SK-N-SH (cell line): ENCODE measurements around the gene RNF25. TPM values are rescaled to one million over a fixed set of nuclear protein-coding genes. Genes with fewer than 3 reads are reported as not detected.

Source experiments
- CTCF ChIA-PET: fragments of 300-600, 350-600 bp; formaldehyde crosslinking; extraction: SDS; loops from one replicate; lab custom pipeline; 2021; lab: Yijun Ruan, JAX
- POLR2A ChIA-PET: fragments of 350-600 bp; sonication (Branson Sonifier 250); formaldehyde crosslinking; extraction: SDS; loops from one replicate; lab custom pipeline; 2020; ENCODE audit warnings: antibody characterized with exemption, inconsistent platforms; lab: Yijun Ruan, JAX
- DNase-seq: peaks from one replicate; pipeline ENCODE4 v3.0.0; 2012
- H2AFZ ChIP-seq: fragments of 200-600 bp; sonication (generic); 2 replicates; pipeline ENCODE4 v1.8.1; 2016; ENCODE audit warnings: antibody characterized with exemption, mild to moderate bottlenecking, low read depth
- H3F3A ChIP-seq: fragments of 200-600 bp; sonication (generic); replicated peaks from 2 replicates; pipeline ENCODE3; 2016; ENCODE audit warnings: antibody characterized with exemption, mild to moderate bottlenecking; ENCODE audit not compliant: insufficient read depth
- H3K27ac ChIP-seq, 2 experiments: fragments of 200-500 bp in 1 of 2; fragments of 200-600 bp in 1 of 2; sonication (Bioruptor generic) in 1 of 2; sonication (generic), shearing (Covaris generic) in 1 of 2; 2 replicates each; pipeline versions ENCODE4 v1.5.1 to v1.6.1; 2014 to 2016; ENCODE audit warnings: low read depth in 2 of 2, inconsistent platforms in 1 of 2, low read length in 1 of 2, mild to moderate bottlenecking in 1 of 2, mixed read lengths in 1 of 2
- H3K27me3 ChIP-seq: fragments of 200-600 bp; sonication (generic), shearing (Covaris generic); 2 replicates; pipeline ENCODE4 v1.6.1; 2016; ENCODE audit warnings: mixed run types; ENCODE audit not compliant: insufficient read depth
- H3K36me3 ChIP-seq, 2 experiments: fragments of 200-500 bp in 1 of 2; fragments of 200-600 bp in 1 of 2; sonication (Bioruptor generic) in 1 of 2; sonication (generic) in 1 of 2; replicated peaks in 1 of 2; 2 replicates each; pipeline versions ENCODE3 to v1.5.1; 2014 to 2016; ENCODE audit warnings: low read length in 1 of 2, mild to moderate bottlenecking in 1 of 2; ENCODE audit not compliant: insufficient read depth in 2 of 2, control insufficient read depth in 1 of 2
- H3K4me1 ChIP-seq, 2 experiments: fragments of 200-500 bp in 1 of 2; fragments of 200-600 bp in 1 of 2; sonication (Bioruptor generic) in 1 of 2; sonication (generic), shearing (Covaris generic) in 1 of 2; 2 replicates each; pipeline versions ENCODE4 v1.5.1 to v1.6.1; 2014 to 2016; ENCODE audit warnings: low read depth in 1 of 2, low read length in 1 of 2, mixed run types in 1 of 2; ENCODE audit not compliant: insufficient read depth in 2 of 2, control insufficient read depth in 1 of 2
- H3K4me2 ChIP-seq: fragments of 200-600 bp; sonication (generic), shearing (Covaris generic); 2 replicates; pipeline ENCODE4 v1.6.1; 2017; ENCODE audit warnings: mixed run types
- H3K4me3 ChIP-seq, 2 experiments: fragments of 200-500 bp in 1 of 2; fragments of 200-600 bp in 1 of 2; sonication (Bioruptor generic) in 1 of 2; sonication (generic), shearing (Covaris generic) in 1 of 2; 2 replicates each; pipeline versions ENCODE4 v1.5.1 to v1.8.1; 2014 to 2016; ENCODE audit warnings: low read depth in 2 of 2, inconsistent platforms in 1 of 2, low read length in 1 of 2, mild to moderate bottlenecking in 1 of 2, mixed read lengths in 1 of 2, moderate library complexity in 1 of 2
- H3K79me2 ChIP-seq: fragments of 200-600 bp; sonication (generic); 2 replicates; pipeline ENCODE4 v1.8.1; 2017; ENCODE audit warnings: mild to moderate bottlenecking; ENCODE audit not compliant: insufficient read depth
- H3K9ac ChIP-seq: fragments of 200-600 bp; sonication (generic); 2 replicates; pipeline ENCODE4 v1.6.1; 2017; ENCODE audit warnings: mixed run types
- H3K9me2 ChIP-seq: fragments of 200-600 bp; sonication (generic); 2 replicates; pipeline ENCODE4 v1.6.1; 2017; ENCODE audit warnings: mixed run types
- H3K9me3 ChIP-seq: fragments of 200-600 bp; sonication (generic); 2 replicates; pipeline ENCODE4 v1.6.1; 2017; ENCODE audit warnings: mixed run types, mild to moderate bottlenecking, moderate library complexity
- H4K20me1 ChIP-seq: fragments of 200-600 bp; sonication (generic); 2 replicates; pipeline ENCODE4 v1.6.1; 2017; ENCODE audit warnings: mild to moderate bottlenecking, mixed run types; ENCODE audit not compliant: insufficient read depth
- ELF1 ChIP-seq: IDR thresholded peaks from 2 replicates; pipeline ENCODE4 v1.4.0; 2012
- EZH2phosphoT487 ChIP-seq: fragments of 200-600 bp; sonication (generic); IDR thresholded peaks from 2 replicates; pipeline ENCODE4 v1.6.1; 2017; ENCODE audit warnings: low read depth, mixed run types, mild to moderate bottlenecking, antibody characterized with exemption, moderate library complexity, borderline replicate concordance
- FOXJ3 ChIP-seq: sonication (generic); formaldehyde crosslinking; IDR thresholded peaks from 2 replicates; pipeline ENCODE4 v1.5.1; 2020; ENCODE audit warnings: mild to moderate bottlenecking, missing genetic modification reagents
- JUND ChIP-seq: IDR thresholded peaks from 2 replicates; pipeline ENCODE4 v1.4.0; 2012
- MXI1 ChIP-seq: IDR thresholded peaks from 2 replicates; pipeline ENCODE4 v1.6.1; 2012; ENCODE audit warnings: mild to moderate bottlenecking, low read depth, low read length, improper control_type of control experiment
- NFIC ChIP-seq: IDR thresholded peaks from 2 replicates; pipeline ENCODE4 v1.4.0; 2012; ENCODE audit warnings: borderline replicate concordance
- POLR2AphosphoS5 ChIP-seq: IDR thresholded peaks from 2 replicates; pipeline ENCODE4 v1.6.1; 2012; ENCODE audit warnings: low read depth, low read length
- RCOR1 ChIP-seq: fragments of 150-350 bp; IDR thresholded peaks from 2 replicates; pipeline ENCODE4 v1.6.1; 2017; ENCODE audit warnings: antibody characterized with exemption, low read length
- TAF1 ChIP-seq: IDR thresholded peaks from 2 replicates; pipeline ENCODE4 v1.6.1; 2012; ENCODE audit warnings: low read depth, mild to moderate bottlenecking, low read length, moderate library complexity, borderline replicate concordance
- TEAD4 ChIP-seq: IDR thresholded peaks from 2 replicates; pipeline ENCODE4 v1.4.0; 2012; ENCODE audit warnings: mild to moderate bottlenecking, borderline replicate concordance; ENCODE audit not compliant: insufficient read depth
- YY1 ChIP-seq: IDR thresholded peaks from 2 replicates; pipeline ENCODE4 v1.4.0; 2012; ENCODE audit warnings: low read depth, mild to moderate bottlenecking
- WGBS: methylation state at CpG from one replicate; pipeline ENCODE4 v1.1.6; 2017; ENCODE audit warnings: low lambda C conversion rate; 5-methylcytosine and 5-hydroxymethylcytosine counted together
- polyA plus RNA-seq, 3 experiments: library from polyadenylated mRNA; depleted of rRNA; stranded (reverse); fragments of >200 nt; gene quantifications; 2 replicates each; pipeline ENCODE4 v1.2.3, GENCODE V29; 2012
- TF ChIP-seq, protein P1 (sequence below): IDR thresholded peaks from 2 replicates; pipeline ENCODE4 v1.4.0; 2012; ENCODE audit warnings: low read depth
- TF ChIP-seq, protein P2 (sequence below): IDR thresholded peaks from 2 replicates; pipeline ENCODE4 v1.6.1; 2012; ENCODE audit warnings: mild to moderate bottlenecking, low read depth, low read length, moderate library complexity
- TF ChIP-seq, protein P3 (sequence below): fragments of 150-350 bp; IDR thresholded peaks from 2 replicates; pipeline ENCODE4 v1.6.1; 2017; ENCODE audit warnings: antibody characterized with exemption, low read length, low read depth, borderline replicate concordance
- TF ChIP-seq, protein P4 (sequence below): IDR thresholded peaks from 2 replicates; pipeline ENCODE4 v1.4.0; 2012; ENCODE audit warnings: low read depth, borderline replicate concordance

Gene RNF25
- polyA plus RNA-seq, 1 of the 3 experiments (the other 2 are of a cell fraction): 72.2 TPM

DNA sequence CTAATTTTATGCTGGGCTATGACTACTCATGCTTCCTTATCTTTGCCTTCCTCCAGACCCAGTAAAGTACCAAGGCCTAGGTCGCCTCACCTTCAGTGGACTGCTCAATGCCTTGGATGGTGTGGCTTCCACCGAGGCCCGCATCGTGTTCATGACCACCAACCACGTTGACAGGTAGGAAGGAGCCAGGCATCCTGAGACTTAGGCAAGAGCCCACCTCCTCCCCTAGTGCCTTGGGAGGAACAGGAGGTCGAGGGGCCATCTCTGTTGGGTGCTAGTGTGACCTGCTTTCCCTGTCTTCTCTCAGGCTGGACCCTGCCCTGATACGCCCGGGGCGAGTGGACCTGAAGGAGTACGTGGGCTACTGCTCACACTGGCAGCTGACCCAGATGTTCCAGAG lies 9.0 kb downstream of the RNF25 start:
- H3K9me3 ChIP-seq: no peaks in the 10 kb centered on the region
- WGBS: 95% methylated on average over 4 of the region's 10 CpGs
- peaks cover 25% of the 10 kb centered on the region for H3K79me2 ChIP-seq
- no peak overlapping the region for H3K4me2 ChIP-seq
- peaks cover 32 to 60% of the 10 kb centered on the region in 2 experiments for H3K36me3 ChIP-seq
- POLR2A ChIA-PET: no interaction called here
- TF ChIP-seq RCOR1 (no peak), ELF1 (no peak), POLR2AphosphoS5 (no peak), FOXJ3 (CRISPR knock-in tag) (no peak), EZH2phosphoT487 (no peak), MXI1 (no peak), NFIC (no peak), JUND (no peak), YY1 (no peak), TAF1 (no peak), TEAD4 (no peak)
- TF ChIP-seq, protein P1, sequence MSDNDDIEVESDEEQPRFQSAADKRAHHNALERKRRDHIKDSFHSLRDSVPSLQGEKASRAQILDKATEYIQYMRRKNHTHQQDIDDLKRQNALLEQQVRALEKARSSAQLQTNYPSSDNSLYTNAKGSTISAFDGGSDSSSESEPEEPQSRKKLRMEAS: no peak
- TF ChIP-seq, protein P2, sequence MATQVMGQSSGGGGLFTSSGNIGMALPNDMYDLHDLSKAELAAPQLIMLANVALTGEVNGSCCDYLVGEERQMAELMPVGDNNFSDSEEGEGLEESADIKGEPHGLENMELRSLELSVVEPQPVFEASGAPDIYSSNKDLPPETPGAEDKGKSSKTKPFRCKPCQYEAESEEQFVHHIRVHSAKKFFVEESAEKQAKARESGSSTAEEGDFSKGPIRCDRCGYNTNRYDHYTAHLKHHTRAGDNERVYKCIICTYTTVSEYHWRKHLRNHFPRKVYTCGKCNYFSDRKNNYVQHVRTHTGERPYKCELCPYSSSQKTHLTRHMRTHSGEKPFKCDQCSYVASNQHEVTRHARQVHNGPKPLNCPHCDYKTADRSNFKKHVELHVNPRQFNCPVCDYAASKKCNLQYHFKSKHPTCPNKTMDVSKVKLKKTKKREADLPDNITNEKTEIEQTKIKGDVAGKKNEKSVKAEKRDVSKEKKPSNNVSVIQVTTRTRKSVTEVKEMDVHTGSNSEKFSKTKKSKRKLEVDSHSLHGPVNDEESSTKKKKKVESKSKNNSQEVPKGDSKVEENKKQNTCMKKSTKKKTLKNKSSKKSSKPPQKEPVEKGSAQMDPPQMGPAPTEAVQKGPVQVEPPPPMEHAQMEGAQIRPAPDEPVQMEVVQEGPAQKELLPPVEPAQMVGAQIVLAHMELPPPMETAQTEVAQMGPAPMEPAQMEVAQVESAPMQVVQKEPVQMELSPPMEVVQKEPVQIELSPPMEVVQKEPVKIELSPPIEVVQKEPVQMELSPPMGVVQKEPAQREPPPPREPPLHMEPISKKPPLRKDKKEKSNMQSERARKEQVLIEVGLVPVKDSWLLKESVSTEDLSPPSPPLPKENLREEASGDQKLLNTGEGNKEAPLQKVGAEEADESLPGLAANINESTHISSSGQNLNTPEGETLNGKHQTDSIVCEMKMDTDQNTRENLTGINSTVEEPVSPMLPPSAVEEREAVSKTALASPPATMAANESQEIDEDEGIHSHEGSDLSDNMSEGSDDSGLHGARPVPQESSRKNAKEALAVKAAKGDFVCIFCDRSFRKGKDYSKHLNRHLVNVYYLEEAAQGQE: no peak
- TF ChIP-seq, protein P3, sequence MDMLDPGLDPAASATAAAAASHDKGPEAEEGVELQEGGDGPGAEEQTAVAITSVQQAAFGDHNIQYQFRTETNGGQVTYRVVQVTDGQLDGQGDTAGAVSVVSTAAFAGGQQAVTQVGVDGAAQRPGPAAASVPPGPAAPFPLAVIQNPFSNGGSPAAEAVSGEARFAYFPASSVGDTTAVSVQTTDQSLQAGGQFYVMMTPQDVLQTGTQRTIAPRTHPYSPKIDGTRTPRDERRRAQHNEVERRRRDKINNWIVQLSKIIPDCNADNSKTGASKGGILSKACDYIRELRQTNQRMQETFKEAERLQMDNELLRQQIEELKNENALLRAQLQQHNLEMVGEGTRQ: no peak
- TF ChIP-seq, protein P4, sequence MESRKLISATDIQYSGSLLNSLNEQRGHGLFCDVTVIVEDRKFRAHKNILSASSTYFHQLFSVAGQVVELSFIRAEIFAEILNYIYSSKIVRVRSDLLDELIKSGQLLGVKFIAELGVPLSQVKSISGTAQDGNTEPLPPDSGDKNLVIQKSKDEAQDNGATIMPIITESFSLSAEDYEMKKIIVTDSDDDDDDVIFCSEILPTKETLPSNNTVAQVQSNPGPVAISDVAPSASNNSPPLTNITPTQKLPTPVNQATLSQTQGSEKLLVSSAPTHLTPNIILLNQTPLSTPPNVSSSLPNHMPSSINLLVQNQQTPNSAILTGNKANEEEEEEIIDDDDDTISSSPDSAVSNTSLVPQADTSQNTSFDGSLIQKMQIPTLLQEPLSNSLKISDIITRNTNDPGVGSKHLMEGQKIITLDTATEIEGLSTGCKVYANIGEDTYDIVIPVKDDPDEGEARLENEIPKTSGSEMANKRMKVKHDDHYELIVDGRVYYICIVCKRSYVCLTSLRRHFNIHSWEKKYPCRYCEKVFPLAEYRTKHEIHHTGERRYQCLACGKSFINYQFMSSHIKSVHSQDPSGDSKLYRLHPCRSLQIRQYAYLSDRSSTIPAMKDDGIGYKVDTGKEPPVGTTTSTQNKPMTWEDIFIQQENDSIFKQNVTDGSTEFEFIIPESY: no peak
- TF ChIP-seq, all 33 proteins: peak for 0
- Histone ChIP-seq H3K27ac (no peak overlapping the region), H3K4me1 (peaks cover 7 to 13% of the 10 kb centered on the region in 2 experiments; a peak in 2 of 4 replicates), H3K9me2 (no peaks in the 10 kb centered on the region), H4K20me1 (no peaks in the 10 kb centered on the region), H3K27me3 (no peaks in the 10 kb centered on the region), H3F3A (peaks cover 8% of the 10 kb centered on the region), H3K4me3 (no peak overlapping the region), H3K9ac (no peak overlapping the region), H2AFZ (no peak overlapping the region)
- no peak for DNase-seq
- CTCF ChIA-PET: interaction anchor here (1.1 to 4.1 kb wide), 2 partner anchors 15 to 185 kb away, joined by 3 to 12 read pairs; no protein-coding TSS in a partner anchor
